Measurements from ENCODE around the gene C19orf25.

DNA sequence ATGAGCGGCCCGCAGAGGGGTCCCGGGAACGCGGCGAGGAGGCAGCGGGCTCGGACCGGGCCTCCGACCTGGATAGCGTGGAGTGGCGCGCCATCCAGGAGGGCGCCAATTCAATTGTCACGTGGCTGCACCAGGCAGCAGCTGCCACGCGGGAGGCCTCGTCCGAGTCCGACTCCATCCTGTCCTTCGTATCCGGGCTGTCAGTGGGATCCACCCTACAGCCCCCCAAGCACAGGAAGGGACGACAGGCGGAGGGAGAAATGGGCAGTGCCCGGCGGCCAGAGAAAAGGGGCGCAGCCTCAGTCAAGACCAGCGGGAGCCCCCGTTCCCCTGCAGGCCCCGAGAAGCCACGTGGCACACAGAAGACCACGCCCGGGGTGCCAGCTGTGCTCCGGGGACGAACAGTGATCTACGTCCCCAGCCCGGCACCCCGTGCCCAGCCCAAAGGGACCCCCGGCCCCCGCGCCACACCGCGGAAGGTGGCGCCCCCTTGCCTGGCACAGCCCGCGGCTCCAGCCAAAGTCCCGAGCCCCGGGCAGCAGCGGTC is 10.7 kb downstream of the C19orf25 start:
- peak; percentile 72 for TF ChIP-seq EZH2 (IDR thresholded peaks at IDR 0.05; ENCODE audit: borderline replicate concordance, low read depth, low read length, poor library complexity, severe bottlenecking)
- TF ChIP-seq, protein P1, sequence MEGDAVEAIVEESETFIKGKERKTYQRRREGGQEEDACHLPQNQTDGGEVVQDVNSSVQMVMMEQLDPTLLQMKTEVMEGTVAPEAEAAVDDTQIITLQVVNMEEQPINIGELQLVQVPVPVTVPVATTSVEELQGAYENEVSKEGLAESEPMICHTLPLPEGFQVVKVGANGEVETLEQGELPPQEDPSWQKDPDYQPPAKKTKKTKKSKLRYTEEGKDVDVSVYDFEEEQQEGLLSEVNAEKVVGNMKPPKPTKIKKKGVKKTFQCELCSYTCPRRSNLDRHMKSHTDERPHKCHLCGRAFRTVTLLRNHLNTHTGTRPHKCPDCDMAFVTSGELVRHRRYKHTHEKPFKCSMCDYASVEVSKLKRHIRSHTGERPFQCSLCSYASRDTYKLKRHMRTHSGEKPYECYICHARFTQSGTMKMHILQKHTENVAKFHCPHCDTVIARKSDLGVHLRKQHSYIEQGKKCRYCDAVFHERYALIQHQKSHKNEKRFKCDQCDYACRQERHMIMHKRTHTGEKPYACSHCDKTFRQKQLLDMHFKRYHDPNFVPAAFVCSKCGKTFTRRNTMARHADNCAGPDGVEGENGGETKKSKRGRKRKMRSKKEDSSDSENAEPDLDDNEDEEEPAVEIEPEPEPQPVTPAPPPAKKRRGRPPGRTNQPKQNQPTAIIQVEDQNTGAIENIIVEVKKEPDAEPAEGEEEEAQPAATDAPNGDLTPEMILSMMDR (conservative IDR thresholded peaks at IDR 0.05; ENCODE audit: low read depth, low read length) = no peak
